GM12865 (cell line): ENCODE data around the gene GCNT2.
"Not testable (repeated sequence)": the region's sequence is repeated elsewhere in the genome, so short reads cannot be mapped to it uniquely, and the experiment has no call there.

ENCODE experiments used
- DNase-seq: peaks from one replicate; pipeline ENCODE4 v3.0.0; 2010; ENCODE audit warnings: low read depth
- H3K4me3 ChIP-seq: 2 replicates; pipeline ENCODE4 v1.5.1; 2011; ENCODE audit warnings: mild to moderate bottlenecking, low read depth, low read length, control low read depth
- TF ChIP-seq, protein P1 (sequence below): IDR thresholded peaks from 2 replicates; pipeline ENCODE4 v1.5.1; 2011; ENCODE audit warnings: low read length, control low read depth, low read depth, inconsistent platforms; ENCODE audit not compliant: insufficient read depth; ENCODE audit errors: missing control alignments

GCNT2 gene

DNA sequence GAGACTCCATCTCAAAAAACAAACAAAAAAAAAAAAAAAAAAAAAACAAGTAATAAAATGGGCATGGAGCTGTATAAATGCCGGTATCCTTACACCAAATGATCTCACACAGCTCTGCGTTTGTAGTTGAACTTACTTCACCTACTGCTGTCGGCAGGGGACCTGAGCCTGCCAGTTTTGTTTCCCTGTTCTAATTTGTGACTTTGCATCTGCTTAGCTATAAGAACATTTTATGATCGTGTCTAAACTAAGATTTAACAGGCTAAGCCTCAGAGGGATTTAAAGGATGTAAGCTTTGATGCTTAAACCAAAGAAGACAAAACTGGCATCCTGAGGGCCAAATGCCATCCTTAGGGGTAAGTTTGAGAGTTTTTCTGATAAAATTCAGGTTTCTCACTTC, 58.7 kb downstream of the GCNT2 start:
- no peak for DNase-seq
- TF ChIP-seq, protein P1, sequence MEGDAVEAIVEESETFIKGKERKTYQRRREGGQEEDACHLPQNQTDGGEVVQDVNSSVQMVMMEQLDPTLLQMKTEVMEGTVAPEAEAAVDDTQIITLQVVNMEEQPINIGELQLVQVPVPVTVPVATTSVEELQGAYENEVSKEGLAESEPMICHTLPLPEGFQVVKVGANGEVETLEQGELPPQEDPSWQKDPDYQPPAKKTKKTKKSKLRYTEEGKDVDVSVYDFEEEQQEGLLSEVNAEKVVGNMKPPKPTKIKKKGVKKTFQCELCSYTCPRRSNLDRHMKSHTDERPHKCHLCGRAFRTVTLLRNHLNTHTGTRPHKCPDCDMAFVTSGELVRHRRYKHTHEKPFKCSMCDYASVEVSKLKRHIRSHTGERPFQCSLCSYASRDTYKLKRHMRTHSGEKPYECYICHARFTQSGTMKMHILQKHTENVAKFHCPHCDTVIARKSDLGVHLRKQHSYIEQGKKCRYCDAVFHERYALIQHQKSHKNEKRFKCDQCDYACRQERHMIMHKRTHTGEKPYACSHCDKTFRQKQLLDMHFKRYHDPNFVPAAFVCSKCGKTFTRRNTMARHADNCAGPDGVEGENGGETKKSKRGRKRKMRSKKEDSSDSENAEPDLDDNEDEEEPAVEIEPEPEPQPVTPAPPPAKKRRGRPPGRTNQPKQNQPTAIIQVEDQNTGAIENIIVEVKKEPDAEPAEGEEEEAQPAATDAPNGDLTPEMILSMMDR = no peak
- H3K4me3 ChIP-seq = no peak overlapping the region

DNA sequence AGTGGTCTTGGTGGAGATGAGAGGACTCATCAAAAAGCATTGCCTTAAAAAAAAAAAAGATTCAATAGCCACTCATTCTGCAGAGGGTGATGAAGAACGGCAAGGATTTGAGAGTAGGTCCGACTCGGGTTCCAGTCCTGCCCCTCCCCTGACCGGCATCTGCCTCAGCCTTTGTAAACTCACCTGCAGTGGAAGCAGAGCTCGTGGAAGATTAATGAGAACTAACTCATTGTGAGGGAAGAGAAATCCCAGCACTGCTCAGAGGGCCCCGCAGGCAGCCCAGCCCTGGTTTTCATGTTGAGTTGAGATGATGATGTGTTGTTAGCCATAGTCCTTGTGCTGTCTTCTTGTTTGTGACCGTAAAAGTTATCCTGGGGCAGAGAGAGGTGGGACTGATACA, 59.4 kb downstream of the GCNT2 start:
- no peak overlapping the region for H3K4me3 ChIP-seq
- TF ChIP-seq, protein P1 = no peak
- no peak for DNase-seq

DNA sequence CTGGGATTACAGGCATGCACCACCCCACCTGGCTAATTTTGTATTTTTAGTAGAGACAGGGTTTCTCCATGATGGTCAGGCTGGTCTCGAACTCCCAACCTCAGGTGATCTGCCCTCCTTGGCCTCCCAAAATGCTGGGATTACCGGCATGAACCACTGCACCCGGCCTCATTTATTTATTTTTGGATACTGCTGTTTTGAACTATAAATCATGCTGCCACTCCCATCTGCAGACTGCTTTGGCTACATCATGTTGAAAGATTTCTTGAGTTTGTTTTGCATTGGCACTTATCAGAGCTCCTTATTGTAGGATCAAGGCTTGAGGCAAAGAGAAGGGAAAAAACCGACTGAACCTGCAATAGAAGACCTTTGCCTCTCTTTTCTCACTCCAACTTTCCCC, 60.3 kb downstream of the GCNT2 start:
- not testable (repeated sequence) for DNase-seq, H3K4me3 ChIP-seq

DNA sequence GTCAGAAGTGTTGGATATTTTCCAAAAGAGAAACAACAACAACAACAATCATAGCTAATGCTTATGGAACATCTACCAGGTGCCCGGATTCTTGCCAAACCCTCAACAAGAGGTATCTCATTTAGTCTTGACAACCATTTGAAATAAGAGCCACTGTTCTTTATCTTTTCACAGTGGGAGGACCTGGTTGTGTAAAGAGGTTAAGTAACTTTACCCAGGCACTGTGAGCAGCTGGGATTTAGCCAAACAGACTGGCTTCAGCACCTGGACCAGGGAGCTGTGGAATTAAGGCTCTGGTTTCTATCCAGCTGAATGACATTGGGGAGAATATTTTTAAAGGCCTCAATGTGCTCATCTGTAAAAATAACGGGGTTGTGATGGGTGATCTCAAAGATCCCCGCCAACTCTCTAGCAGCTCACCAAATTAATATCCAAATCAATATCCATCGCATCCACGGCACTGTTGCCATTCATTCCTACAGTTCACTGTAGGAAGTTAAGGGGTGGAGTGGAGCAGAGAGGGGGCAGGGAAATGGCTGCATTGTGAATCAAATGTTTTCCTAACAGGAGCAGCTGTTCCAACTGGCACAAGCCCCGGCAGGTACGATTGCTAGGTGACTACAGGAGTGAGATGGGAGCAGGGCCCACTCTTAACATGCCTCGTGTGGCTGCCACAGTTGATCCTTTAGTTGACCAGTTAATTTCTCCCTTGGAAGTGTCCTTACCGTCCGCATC, 61.8 kb downstream of the GCNT2 start:
- no peak overlapping the region for H3K4me3 ChIP-seq
- no peak for DNase-seq
- TF ChIP-seq, protein P1 = no peak

DNA sequence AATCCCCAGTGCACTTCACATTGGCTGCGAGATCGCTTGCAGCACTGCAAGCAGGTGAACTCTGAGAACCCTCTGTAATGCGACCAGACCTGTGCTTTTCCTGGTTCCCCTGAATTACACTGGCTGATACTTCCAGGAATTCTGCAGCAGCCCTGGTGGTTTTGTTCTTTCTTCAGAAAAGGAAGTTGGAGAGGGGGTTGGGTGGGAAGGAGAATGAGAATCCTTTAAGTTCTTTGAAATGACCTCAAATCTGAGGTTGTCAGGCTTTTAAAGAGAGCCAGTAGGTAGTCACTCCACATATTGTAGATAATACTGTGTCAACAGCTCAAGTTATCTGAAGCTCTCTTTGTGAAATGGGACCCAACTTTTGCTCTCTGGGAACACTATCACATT, 62.4 kb downstream of the GCNT2 start:
- no peak overlapping the region for H3K4me3 ChIP-seq
- TF ChIP-seq, protein P1 = no peak
- no peak for DNase-seq

DNA sequence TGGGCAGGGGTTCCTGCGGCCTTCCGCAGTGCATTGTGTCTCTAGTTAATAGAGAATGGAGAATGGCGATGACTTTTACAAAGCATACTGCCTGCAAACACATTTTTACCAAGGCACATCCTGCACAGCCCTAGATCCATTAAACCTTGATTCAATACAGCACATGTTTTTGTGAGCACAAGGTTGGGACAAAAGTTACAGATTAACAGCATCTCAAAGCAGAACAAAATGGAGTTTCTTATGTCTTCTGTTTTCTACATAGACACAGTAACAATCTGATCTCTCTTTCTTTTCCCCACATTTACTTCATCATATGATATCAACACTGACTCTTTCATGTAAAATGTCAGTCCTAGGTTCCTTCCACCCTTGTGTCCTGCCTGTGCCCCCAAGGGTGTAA, 63.5 kb downstream of the GCNT2 start:
- DNase-seq = no peak
- TF ChIP-seq, protein P1 = no peak
- H3K4me3 ChIP-seq = no peak overlapping the region

DNA sequence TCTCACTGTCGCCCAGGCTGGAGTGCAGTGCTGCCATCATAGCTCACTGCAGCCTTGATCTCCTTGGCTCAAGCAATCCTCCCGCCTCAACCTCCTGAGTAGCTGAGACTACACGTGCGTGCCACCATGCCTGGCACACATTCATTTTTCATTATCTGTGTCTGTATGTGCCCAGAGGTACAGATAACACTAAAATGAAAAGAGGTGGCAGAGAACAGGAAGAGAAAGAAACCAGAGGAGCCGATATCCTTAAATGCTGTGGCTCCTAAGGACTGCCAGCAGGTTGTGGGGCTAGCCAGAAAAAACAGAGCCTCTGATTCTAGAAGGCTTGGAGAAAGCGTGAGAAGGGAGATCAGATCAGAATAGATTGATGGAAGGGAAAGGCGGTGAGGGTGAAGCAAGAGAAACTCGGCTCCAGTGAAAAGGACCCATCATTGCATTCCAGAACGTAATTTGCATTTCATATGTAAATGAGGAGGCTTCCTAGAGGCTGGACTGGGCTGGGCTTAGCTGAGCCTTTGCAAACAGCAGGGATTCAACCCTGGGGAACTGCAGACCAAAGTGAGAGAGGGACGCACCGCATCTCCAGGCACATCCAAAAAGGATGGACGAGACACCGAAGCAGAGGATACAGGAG, 64.2 kb downstream of the GCNT2 start:
- TF ChIP-seq, protein P1 = no peak

More for the DNA sequence above, 64.2 kb downstream of the GCNT2 start:
- no peak overlapping the region for H3K4me3 ChIP-seq
- no peak for DNase-seq
